Activated CD8-positive, alpha-beta memory T cell treated with anti-CD3 and anti-CD28 coated beads, Interleukin-2, amount 50 U/mL, for 24 hours (primary cell): ENCODE data around the gene CAPN2.

Experiments used
- DNase-seq: peaks from one replicate; pipeline ENCODE4 v3.0.0-alpha.2; 2020; ENCODE audit errors: extremely low read depth

Gene CAPN2

GRCh38 chr1:223761411-223761810, 49.1 kb downstream of the CAPN2 start:
- DNase-seq = no peak

- DNase-seq = no peak
Observed at GRCh38 chr1:223763251-223763650, 50.9 kb downstream of the CAPN2 start.

- DNase-seq = no peak
Observed at GRCh38 chr1:223763881-223764280, 51.5 kb downstream of the CAPN2 start.

- no peak for DNase-seq
Observed at GRCh38 chr1:223765036-223765718, 52.8 kb downstream of the CAPN2 start.

GRCh38 chr1:223765719-223766340, 53.5 kb downstream of the CAPN2 start:
- DNase-seq = no peak

GRCh38 chr1:223770621-223771315, 58.4 kb downstream of the CAPN2 start:
- no peak for DNase-seq

- no peak for DNase-seq
Observed at GRCh38 chr1:223771469-223771813, 59.1 kb downstream of the CAPN2 start.

GRCh38 chr1:223771814-223772770, 59.8 kb downstream of the CAPN2 start:
- DNase-seq = no peak

- DNase-seq = no peak
Observed at GRCh38 chr1:223772771-223773160, 60.4 kb downstream of the CAPN2 start.

GRCh38 chr1:223774134-223774814, 61.9 kb downstream of the CAPN2 start:
- no peak for DNase-seq

- no peak for DNase-seq
Observed at GRCh38 chr1:223775054-223775453, 62.7 kb downstream of the CAPN2 start.

GRCh38 chr1:223775711-223776074, 63.4 kb downstream of the CAPN2 start:
- DNase-seq = no peak

- no peak for DNase-seq
Observed at GRCh38 chr1:223776075-223776814, 63.9 kb downstream of the CAPN2 start.

- no peak for DNase-seq
Observed at GRCh38 chr1:223776826-223777454, 64.6 kb downstream of the CAPN2 start.

GRCh38 chr1:223780318-223780717, 68.0 kb downstream of the CAPN2 start:
- DNase-seq = no peak

GRCh38 chr1:223780949-223781348, 68.6 kb downstream of the CAPN2 start:
- no peak for DNase-seq

GRCh38 chr1:223783676-223784075, 71.3 kb downstream of the CAPN2 start:
- DNase-seq = no peak

- no peak for DNase-seq
Observed at GRCh38 chr1:223784541-223784940, 72.2 kb downstream of the CAPN2 start.

- no peak for DNase-seq
Observed at GRCh38 chr1:223785808-223786207, 73.5 kb downstream of the CAPN2 start.

- no peak for DNase-seq
Observed at GRCh38 chr1:223788746-223789415, 76.5 kb downstream of the CAPN2 start.
